ENCODE measurements around the gene PCSK6.

PCSK6 gene

GRCh38 chr15:101368086-101368780 is 121.3 kb downstream of the PCSK6 start:
- H4K20me1 ChIP-seq (ENCODE audit: control insufficient read depth, insufficient read depth, low read depth, low read length), result no peaks in the 10 kb centered on the region
- no peaks in the 10 kb centered on the region for H3K9me3 ChIP-seq (ENCODE audit: control insufficient read depth, insufficient read depth, low read length)
- H3K79me2 ChIP-seq (ENCODE audit: control insufficient read depth, low read length), result no peaks in the 10 kb centered on the region
- no peak overlapping the region for H3K27ac ChIP-seq (ENCODE audit: low read depth, low read length)
- H3K27me3 ChIP-seq (ENCODE audit: control insufficient read depth, low read length), result peaks cover 7% of the 10 kb centered on the region; the same call in 1 of the 2 replicates
- no peak overlapping the region for H3K4me3 ChIP-seq (ENCODE audit: low read length)
- no peaks in the 10 kb centered on the region for H3K4me1 ChIP-seq (ENCODE audit: control insufficient read depth, low read length)
- H3K4me2 ChIP-seq (ENCODE audit: low read length), result no peak overlapping the region
- H3F3A ChIP-seq (ENCODE audit: control insufficient read depth, insufficient read depth), result no peaks in the 10 kb centered on the region
- no peaks in the 10 kb centered on the region for H3K36me3 ChIP-seq (ENCODE audit: control insufficient read depth, low read length)
- no peak for TF ChIP-seq EZH2phosphoT487 (IDR thresholded peaks at IDR 0.05; ENCODE audit: borderline replicate concordance, low read length)
- TF ChIP-seq CTCF (IDR thresholded peaks at IDR 0.05; ENCODE audit: low read depth, low read length, poor library complexity, severe bottlenecking), result no peak
- H3K9me2 ChIP-seq (replicated peaks; ENCODE audit: control insufficient read depth, low read length), result no peaks in the 10 kb centered on the region

- Histone ChIP-seq H3K27ac (ENCODE audit: low read depth, low read length) (no peak overlapping the region), H3K79me2 (ENCODE audit: control insufficient read depth, low read length) (no peaks in the 10 kb centered on the region), H3K36me3 (ENCODE audit: control insufficient read depth, low read length) (no peaks in the 10 kb centered on the region), H3K27me3 (ENCODE audit: control insufficient read depth, low read length) (peaks cover 7% of the 10 kb centered on the region; the same call in 1 of the 2 replicates), H4K20me1 (ENCODE audit: control insufficient read depth, insufficient read depth, low read depth, low read length) (no peaks in the 10 kb centered on the region), H3K4me3 (ENCODE audit: low read length) (no peak overlapping the region), H3K4me2 (ENCODE audit: low read length) (no peak overlapping the region), H3K4me1 (ENCODE audit: control insufficient read depth, low read length) (no peaks in the 10 kb centered on the region), H3K9me2 (replicated peaks; ENCODE audit: control insufficient read depth, low read length) (no peaks in the 10 kb centered on the region), H3K9me3 (ENCODE audit: control insufficient read depth, insufficient read depth, low read length) (no peaks in the 10 kb centered on the region), H3F3A (ENCODE audit: control insufficient read depth, insufficient read depth) (no peaks in the 10 kb centered on the region)
- no peak for TF ChIP-seq EZH2phosphoT487 (IDR thresholded peaks at IDR 0.05; ENCODE audit: borderline replicate concordance, low read length)
- no peak for TF ChIP-seq CTCF (IDR thresholded peaks at IDR 0.05; ENCODE audit: low read depth, low read length, poor library complexity, severe bottlenecking)
These were observed 122.7 kb downstream of the PCSK6 start for GRCh38 chr15:101366853-101367252.

GRCh38 chr15:101362986-101363566 is 126.4 kb downstream of the PCSK6 start:
- H3K4me3 ChIP-seq (ENCODE audit: low read length), result no peak overlapping the region
- no peaks in the 10 kb centered on the region for H3K4me1 ChIP-seq (ENCODE audit: control insufficient read depth, low read length)
- H4K20me1 ChIP-seq (ENCODE audit: control insufficient read depth, insufficient read depth, low read depth, low read length), result no peaks in the 10 kb centered on the region
- H3F3A ChIP-seq (ENCODE audit: control insufficient read depth, insufficient read depth), result no peaks in the 10 kb centered on the region
- H3K36me3 ChIP-seq (ENCODE audit: control insufficient read depth, low read length), result no peaks in the 10 kb centered on the region
- TF ChIP-seq EZH2phosphoT487 (IDR thresholded peaks at IDR 0.05; ENCODE audit: borderline replicate concordance, low read length), result no peak
- TF ChIP-seq CTCF (IDR thresholded peaks at IDR 0.05; ENCODE audit: low read depth, low read length, poor library complexity, severe bottlenecking), result no peak
- H3K27ac ChIP-seq (ENCODE audit: low read depth, low read length), result no peak overlapping the region
- no peak overlapping the region for H3K4me2 ChIP-seq (ENCODE audit: low read length)
- peaks cover 7% of the 10 kb centered on the region; the same call in 1 of the 2 replicates for H3K27me3 ChIP-seq (ENCODE audit: control insufficient read depth, low read length)
- no peaks in the 10 kb centered on the region for H3K9me3 ChIP-seq (ENCODE audit: control insufficient read depth, insufficient read depth, low read length)
- no peaks in the 10 kb centered on the region for H3K9me2 ChIP-seq (replicated peaks; ENCODE audit: control insufficient read depth, low read length)
- no peaks in the 10 kb centered on the region for H3K79me2 ChIP-seq (ENCODE audit: control insufficient read depth, low read length)
